K562 (cell line): Measurements from ENCODE around the gene PHF21A. TPM values are rescaled to one million over a fixed set of nuclear protein-coding genes. Genes with fewer than 3 reads are reported as not detected.

Experiments
- ATAC-seq: fragments of 200-7000 bp; cut with Tn5 transposase; 3 replicates; pipeline ENCODE4 v1.9.1; 2020; ENCODE audit warnings: moderate library complexity
- BruUV-seq: library from RNA; stranded (reverse); fragments of 400-500 nt; replicated peaks from 2 replicates; lab custom pipeline; 2021; lab: Mats Ljungman, UMichigan
- CTCF ChIA-PET: fragments of 300-600 bp; formaldehyde crosslinking; extraction: SDS; loops from one replicate; lab custom pipeline; 2021; ENCODE audit warnings: low intra/inter-chr PET ratio; lab: Yijun Ruan, JAX
- POLR2A ChIA-PET: fragments of 300-600, 350-650 bp; sonication (Branson Sonifier 250); formaldehyde crosslinking; extraction: SDS; loops from one replicate; lab custom pipeline; 2021; ENCODE audit warnings: antibody characterized with exemption, inconsistent platforms; lab: Yijun Ruan, JAX
- DNase-seq, 4 experiments: peaks; one replicate each; pipeline versions ENCODE4 v3.0.0 to v3.0.0-alpha.2; 2011 to 2018; ENCODE audit warnings: low spot score in 3 of 4, mixed read lengths in 3 of 4; ENCODE audit errors: extremely low read depth in 1 of 4
- FAIRE-seq: peaks from 2 replicates; lab custom pipeline; 2011; peaks lifted over from hg19 to GRCh38; lab: Jason Lieb, UNC
- H2AFZ ChIP-seq: 2 replicates; pipeline ENCODE4 v1.6.0; 2011; ENCODE audit warnings: low read depth, low read length, control low read depth, inconsistent platforms
- H3K27ac ChIP-seq: fragments of 200-600 bp; 3 replicates; pipeline ENCODE4 v1.8.0; 2011; ENCODE audit warnings: low read depth, mild to moderate bottlenecking, control low read depth, inconsistent platforms, low read length, moderate library complexity, mixed read lengths; ENCODE audit errors: extremely low read depth
- H3K27me3 ChIP-seq, 2 experiments: fragments of 300-600 bp in 1 of 2; 2 replicates in 1 of 2; 3 replicates in 1 of 2; pipeline versions ENCODE4 v1.6.0 to v1.8.0; 2011; ENCODE audit warnings: inconsistent platforms in 2 of 2, low read length in 2 of 2, mild to moderate bottlenecking in 1 of 2, mixed read lengths in 1 of 2, moderate library complexity in 1 of 2; ENCODE audit not compliant: control insufficient read depth in 2 of 2, insufficient read depth in 2 of 2
- H3K36me3 ChIP-seq: fragments of 300-600 bp; 3 replicates; pipeline ENCODE4 v1.8.0; 2011; ENCODE audit warnings: mild to moderate bottlenecking, low read length, inconsistent platforms; ENCODE audit not compliant: control insufficient read depth, insufficient read depth
- H3K4me1 ChIP-seq, 2 experiments: fragments of 200-600 bp in 1 of 2; replicated peaks in 1 of 2; 2 replicates in 1 of 2; 3 replicates in 1 of 2; pipeline versions ENCODE4 v1.5.1 to v1.8.0; 2011; ENCODE audit warnings: inconsistent platforms in 2 of 2, low read length in 2 of 2, mild to moderate bottlenecking in 1 of 2, mixed read lengths in 1 of 2, moderate library complexity in 1 of 2; ENCODE audit not compliant: control insufficient read depth in 2 of 2, insufficient read depth in 2 of 2
- H3K4me2 ChIP-seq: 2 replicates; pipeline ENCODE4 v1.6.1; 2011; ENCODE audit warnings: low read length, control low read depth, inconsistent platforms, mixed read lengths; ENCODE audit not compliant: insufficient read depth
- H3K4me3 ChIP-seq: fragments of 200-600 bp; sonication (generic), shearing (Covaris generic); 2 replicates; pipeline ENCODE4 v1.5.1; 2016; ENCODE audit warnings: control low read depth, inconsistent platforms
- H3K79me2 ChIP-seq: fragments of 200-600 bp; 3 replicates; pipeline ENCODE4 v1.8.0; 2011; ENCODE audit warnings: low read length, inconsistent platforms; ENCODE audit not compliant: control insufficient read depth, insufficient read depth
- H3K9ac ChIP-seq, 2 experiments: 2 replicates each; pipeline versions ENCODE4 v1.6.0 to v1.6.1; 2011; ENCODE audit warnings: low read depth in 2 of 2, low read length in 2 of 2, control low read depth in 1 of 2, inconsistent platforms in 1 of 2, mild to moderate bottlenecking in 1 of 2, mixed read lengths in 1 of 2; ENCODE audit not compliant: insufficient read depth in 1 of 2
- H3K9me1 ChIP-seq: one replicate; pipeline ENCODE4 v1.6.0; 2011; ENCODE audit warnings: inconsistent platforms, mild to moderate bottlenecking, low read length, moderate library complexity; ENCODE audit not compliant: control insufficient read depth, insufficient read depth
- H3K9me3 ChIP-seq: replicated peaks from 2 replicates; pipeline ENCODE4 v1.5.1; 2011; ENCODE audit warnings: low read depth, low read length, inconsistent platforms; ENCODE audit not compliant: control insufficient read depth, insufficient read depth
- H4K20me1 ChIP-seq: replicated peaks from 2 replicates; pipeline ENCODE4 v1.6.1; 2011; ENCODE audit warnings: low read length, inconsistent platforms, mixed read lengths; ENCODE audit not compliant: control insufficient read depth, insufficient read depth
- ATF6 ChIP-seq: sonication (generic); formaldehyde crosslinking; IDR thresholded peaks from 2 replicates; pipeline ENCODE4 v1.4.0; 2020; ENCODE audit warnings: mild to moderate bottlenecking, missing genetic modification reagents
- CHD2 ChIP-seq: IDR thresholded peaks from 2 replicates; pipeline ENCODE4 v1.6.1; 2011; ENCODE audit warnings: low read depth, low read length
- DEAF1 ChIP-seq: fragments of 450-650 bp; formaldehyde crosslinking; IDR thresholded peaks from 2 replicates; pipeline ENCODE4 v1.4.0; 2020; ENCODE audit warnings: mild to moderate bottlenecking, moderate library complexity
- DIDO1 ChIP-seq: fragments of 450-650 bp; IDR thresholded peaks from 2 replicates; pipeline ENCODE4 v1.6.1; 2016; ENCODE audit warnings: low read depth, missing biosample characterization, missing genetic modification characterization
- DLX4 ChIP-seq: fragments of 250-450 bp; sonication (Bioruptor Pico); IDR thresholded peaks from 2 replicates; pipeline ENCODE4 v1.6.1; 2021; ENCODE audit warnings: mild to moderate bottlenecking
- HINFP ChIP-seq: fragments of 450-650 bp; conservative IDR thresholded peaks from 2 replicates; pipeline ENCODE4 v1.6.1; 2016; ENCODE audit warnings: missing genetic modification characterization, low read depth, mild to moderate bottlenecking, control low read depth, missing compliant biosample characterization
- LARP7 ChIP-seq: fragments of 450-650 bp; IDR thresholded peaks from 2 replicates; pipeline ENCODE4 v1.6.1; 2016
- RAD21 ChIP-seq, 2 experiments: fragments of 250-450 bp in 1 of 2; fragments of 450-650 bp in 1 of 2; sonication (Bioruptor Pico) in 1 of 2; formaldehyde crosslinking in 1 of 2; IDR thresholded peaks in 1 of 2; conservative IDR thresholded peaks in 1 of 2; 2 replicates each; pipeline versions ENCODE4 v1.4.0 to v1.8.0; 2020 to 2022; ENCODE audit warnings: mild to moderate bottlenecking in 2 of 2, moderate library complexity in 1 of 2
- THRAP3 ChIP-seq: fragments of 450-650 bp; IDR thresholded peaks from 2 replicates; pipeline ENCODE4 v1.6.1; 2016; ENCODE audit warnings: mild to moderate bottlenecking, inconsistent platforms, borderline replicate concordance
- U2AF1 ChIP-seq: fragments of 200-400 bp; formaldehyde crosslinking; optimal IDR thresholded peaks from 2 replicates; pipeline ENCODE3; 2017; ENCODE audit warnings: mild to moderate bottlenecking, low read depth, low read length, moderate library complexity
- ZKSCAN1 ChIP-seq: fragments of 150-350 bp; IDR thresholded peaks from 2 replicates; pipeline ENCODE4 v1.6.1; 2016; ENCODE audit warnings: low read depth, low read length
- ZNF24 ChIP-seq: fragments of 450-650 bp; IDR thresholded peaks from 2 replicates; pipeline ENCODE4 v1.6.1; 2016
- ZNF280B ChIP-seq: fragments of 250-450 bp; sonication (Bioruptor Pico); IDR thresholded peaks from 2 replicates; pipeline ENCODE4 v1.5.1; 2021; ENCODE audit warnings: mild to moderate bottlenecking
- ZNF778 ChIP-seq: fragments of 450-650 bp; formaldehyde crosslinking; IDR thresholded peaks from 2 replicates; pipeline ENCODE4 v1.4.0; 2020; ENCODE audit warnings: mild to moderate bottlenecking, moderate library complexity
- WGBS: fragments of 100-300 bp; shearing (Covaris generic); methylation state at CpG from one replicate; pipeline ENCODE4 v1.1.6; 2016; ENCODE audit warnings: low coverage, mixed read lengths; ENCODE audit not compliant: insufficient coverage; ENCODE audit errors: missing lambda C conversion rate; 5-methylcytosine and 5-hydroxymethylcytosine counted together
- in situ Hi-C: fragments of 300-500 bp; cut with MboI; formaldehyde crosslinking; loops from 4 replicates; pipeline ENCODE4 v1.15.0; 2018; ENCODE audit warnings: inconsistent platforms, mixed read lengths
- intact Hi-C: fragments of 100-400 bp; cut with micrococcal nuclease; formaldehyde crosslinking; loops from 2 replicates; pipeline ENCODE4 v1.14.2; 2022
- polyA plus RNA-seq, 8 experiments: library from polyadenylated mRNA; depleted of rRNA in 4 of 8; stranded (reverse) in 5 of 8; unstranded in 3 of 8; fragments of >200 nt; fragmentation: Nextera tagmentation in 2 of 8; fragmentation: Illumina TruSeq in 1 of 8; extraction: Ambion mirVana in 2 of 8; extraction: Trizol in 1 of 8; gene quantifications; 2 replicates each; pipeline versions ENCODE4 v1.2.1 to v1.2.3, GENCODE V29; 2011 to 2014; ENCODE audit warnings: inconsistent platforms in 1 of 8, missing spikeins in 1 of 8
- total RNA-seq, 7 experiments: library from RNA; depleted of rRNA in 6 of 7; stranded (reverse); fragments of >200 nt in 6 of 7; fragmentation: Illumina TruSeq in 2 of 7; extraction: Trizol in 2 of 7; gene quantifications; 2 replicates each; pipeline versions ENCODE4 v1.2.1 to v1.2.3, GENCODE V29; 2011 to 2021; ENCODE audit warnings: low replicate concordance in 1 of 7

PHF21A gene
- total and polyA plus RNA-seq, 9 of the 15 experiments (the other 6 are each of a cell fraction or from before 2014, with no cell fraction given) = 1.5 to 32.4 (median 10.7) TPM

GRCh38 chr11:46160100-46160499 lies 38.8 kb upstream of the PHF21A start:
- Histone ChIP-seq H3K4me3 (no peak overlapping the region), H2AFZ (no peak overlapping the region), H3K27me3 (peaks cover 0 to 6% of the 10 kb centered on the region in 2 experiments; a peak in 1 of 5 replicates), H3K4me2 (no peak overlapping the region), H3K9me3 (no peaks in the 10 kb centered on the region), H3K27ac (no peak overlapping the region), H4K20me1 (no peaks in the 10 kb centered on the region), H3K79me2 (no peaks in the 10 kb centered on the region), H3K36me3 (no peaks in the 10 kb centered on the region), H3K9ac (no peak overlapping the region), H3K4me1 (no peaks in the 10 kb centered on the region; a peak in 2 of 5 replicates), H3K9me1 (no peaks in the 10 kb centered on the region)
- no TSS peak for BruUV-seq
- ChIA-PET CTCF (no interaction called here), POLR2A (no interaction called here)
- in situ Hi-C loops = no loop called here
- FAIRE-seq (no peak), DNase-seq (no peak), ATAC-seq (no peak)
- 54% methylated on average over 3 of the region's 3 CpGs for WGBS
- intact Hi-C loops = no loop called here
- TF ChIP-seq CHD2 (no peak), ATF6 (CRISPR knock-in tag) (no peak), ZNF24 (no peak), U2AF1 (no peak), DEAF1 (CRISPR knock-in tag) (no peak), LARP7 (no peak), ZNF778 (CRISPR knock-in tag) (no peak), ZKSCAN1 (no peak), THRAP3 (no peak), RAD21 (CRISPR knock-in tag; conservative IDR thresholded peaks at IDR 0.05 in 1 of 2, IDR thresholded peaks at IDR 0.05 in 1 of 2) (no peak), DLX4 (no peak), DIDO1 (tag) (no peak), ZNF280B (CRISPR knock-in tag) (no peak), HINFP (tag) (no peak)
